Measurements from ENCODE around the gene FOXJ1.

GRCh38 chr17:76089680-76090516, 51.1 kb downstream of the FOXJ1 start:
- no peak for TF ChIP-seq CTCF (IDR thresholded peaks at IDR 0.05; ENCODE audit: insufficient read depth, low read length, poor library complexity, severe bottlenecking)
- TF ChIP-seq EZH2phosphoT487 (conservative IDR thresholded peaks at IDR 0.05; ENCODE audit: low read length): no peak

Data from SU-DHL-6 (cell line).